Breast epithelium (tissue), 4 donors: ENCODE measurements around the gene MARVELD2. TPM values are rescaled to one million over a fixed set of nuclear protein-coding genes. Genes with fewer than 3 reads are reported as not detected.
A peak's percentile ranks its signal among the peaks of the same experiment; 100 is the strongest.

Experiments used
- DNase-seq, 2 donors: peaks; one replicate each; pipeline ENCODE4 v3.0.0-alpha.2; 2019; ENCODE audit warnings: low spot score in 2 of 2
- H3K27ac ChIP-seq, 2 donors: fragments of 200-600 bp; sonication (generic) in 1 of 2; one replicate each; pipeline ENCODE4 v1.5.1; 2016 to 2019; ENCODE audit warnings: mild to moderate bottlenecking in 1 of 2
- H3K27me3 ChIP-seq, 2 donors: fragments of 200-600 bp; sonication (generic) in 1 of 2; one replicate each; pipeline versions ENCODE4 v1.5.1 to v1.6.0; 2017 to 2019; ENCODE audit warnings: control low read depth in 1 of 2, mild to moderate bottlenecking in 1 of 2
- H3K36me3 ChIP-seq: fragments of 200-600 bp; one replicate; pipeline ENCODE4 v1.5.1; 2019
- H3K4me1 ChIP-seq, 2 donors: fragments of 200-600 bp; sonication (generic); one replicate each; pipeline ENCODE4 v1.5.1; 2016 to 2019; ENCODE audit warnings: control low read depth in 1 of 2
- H3K4me3 ChIP-seq, 3 donors: fragments of 200-600 bp; sonication (generic); 1 replicate in 2 of 3; 2 replicates in 1 of 3; pipeline ENCODE4 v1.5.1; 2016 to 2019; ENCODE audit warnings: mild to moderate bottlenecking in 3 of 3, moderate library complexity in 2 of 3
- H3K9me3 ChIP-seq, 2 donors: fragments of 200-600 bp; sonication (generic) in 1 of 2; one replicate each; pipeline ENCODE4 v1.5.1; 2016 to 2019; ENCODE audit warnings: control low read depth in 1 of 2
- POLR2A ChIP-seq: fragments of 450-650 bp; IDR thresholded peaks from one replicate; pipeline ENCODE4 v1.6.1; 2016; ENCODE audit warnings: antibody characterized with exemption, mild to moderate bottlenecking, moderate library complexity
- POLR2AphosphoS5 ChIP-seq, 3 donors: sonication (generic); formaldehyde crosslinking; IDR thresholded peaks; one replicate each; pipeline ENCODE4 v1.6.1; 2017; ENCODE audit warnings: antibody characterized with exemption in 3 of 3
- intact Hi-C: fragments of 100-400 bp; cut with DNase I; formaldehyde crosslinking; loops from one replicate; pipeline ENCODE4 v1.15.1; 2023; ENCODE audit warnings: low total_unique reads
- total RNA-seq, 3 donors: library from RNA; depleted of rRNA; stranded (reverse); fragments of >200 nt; gene quantifications; one replicate each; pipeline ENCODE4 v1.1.0, GENCODE V29; 2016
- TF ChIP-seq, protein P1 (sequence below), 3 donors: fragments of 450-650 bp; IDR thresholded peaks; one replicate each; pipeline ENCODE4 v1.5.1; 2016 to 2017; ENCODE audit warnings: antibody characterized with exemption in 3 of 3, mild to moderate bottlenecking in 3 of 3, moderate library complexity in 3 of 3

The MARVELD2 gene
- total RNA-seq, 3 donors from 2014 or later: 0.32 to 24.7 (median 11.1) TPM

DNA sequence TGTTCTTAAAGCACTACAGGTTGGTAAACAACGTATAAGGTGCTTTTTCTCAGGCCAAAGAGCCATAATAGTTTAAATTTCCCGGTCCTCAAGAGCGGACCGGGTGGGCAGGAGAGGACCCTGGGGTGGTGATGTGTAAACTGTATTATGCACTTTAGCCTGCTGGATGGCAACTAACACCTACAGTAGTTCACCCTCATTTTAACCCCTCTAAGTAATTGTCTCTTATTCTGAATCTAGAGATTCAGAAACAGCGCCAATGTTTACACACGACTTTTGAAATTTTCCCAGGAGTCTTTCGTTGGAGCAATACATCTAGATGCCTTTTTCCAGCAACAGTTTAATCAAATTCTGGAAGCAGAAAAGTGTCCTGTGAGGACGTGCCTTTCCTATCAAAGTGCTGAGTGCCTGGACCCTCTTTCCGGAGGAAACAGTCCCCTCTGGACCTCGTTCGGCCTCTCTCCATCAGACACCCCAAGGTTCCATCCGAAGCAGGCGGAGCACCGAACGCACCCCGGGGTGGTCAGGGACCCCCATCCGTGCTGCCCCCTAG, 77.0 kb downstream of the MARVELD2 start:
- Histone ChIP-seq H3K27me3 (no peaks in the 10 kb centered on the region), H3K9me3 (no peaks in the 10 kb centered on the region), H3K27ac (peak overlapping the region; percentile 94 to 95), H3K36me3 (no peaks in the 10 kb centered on the region), H3K4me3 (peak overlapping the region; percentile 47 to 94 (median 78)), H3K4me1 (no peaks in the 10 kb centered on the region)
- intact Hi-C loops: no loop called here
- no peak for DNase-seq
- TF ChIP-seq, protein P1, sequence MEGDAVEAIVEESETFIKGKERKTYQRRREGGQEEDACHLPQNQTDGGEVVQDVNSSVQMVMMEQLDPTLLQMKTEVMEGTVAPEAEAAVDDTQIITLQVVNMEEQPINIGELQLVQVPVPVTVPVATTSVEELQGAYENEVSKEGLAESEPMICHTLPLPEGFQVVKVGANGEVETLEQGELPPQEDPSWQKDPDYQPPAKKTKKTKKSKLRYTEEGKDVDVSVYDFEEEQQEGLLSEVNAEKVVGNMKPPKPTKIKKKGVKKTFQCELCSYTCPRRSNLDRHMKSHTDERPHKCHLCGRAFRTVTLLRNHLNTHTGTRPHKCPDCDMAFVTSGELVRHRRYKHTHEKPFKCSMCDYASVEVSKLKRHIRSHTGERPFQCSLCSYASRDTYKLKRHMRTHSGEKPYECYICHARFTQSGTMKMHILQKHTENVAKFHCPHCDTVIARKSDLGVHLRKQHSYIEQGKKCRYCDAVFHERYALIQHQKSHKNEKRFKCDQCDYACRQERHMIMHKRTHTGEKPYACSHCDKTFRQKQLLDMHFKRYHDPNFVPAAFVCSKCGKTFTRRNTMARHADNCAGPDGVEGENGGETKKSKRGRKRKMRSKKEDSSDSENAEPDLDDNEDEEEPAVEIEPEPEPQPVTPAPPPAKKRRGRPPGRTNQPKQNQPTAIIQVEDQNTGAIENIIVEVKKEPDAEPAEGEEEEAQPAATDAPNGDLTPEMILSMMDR (IDR thresholded peaks at IDR 0.05): no peak
- TF ChIP-seq POLR2A: no peak
- TF ChIP-seq POLR2AphosphoS5 (IDR thresholded peaks at IDR 0.05): no peak

DNA sequence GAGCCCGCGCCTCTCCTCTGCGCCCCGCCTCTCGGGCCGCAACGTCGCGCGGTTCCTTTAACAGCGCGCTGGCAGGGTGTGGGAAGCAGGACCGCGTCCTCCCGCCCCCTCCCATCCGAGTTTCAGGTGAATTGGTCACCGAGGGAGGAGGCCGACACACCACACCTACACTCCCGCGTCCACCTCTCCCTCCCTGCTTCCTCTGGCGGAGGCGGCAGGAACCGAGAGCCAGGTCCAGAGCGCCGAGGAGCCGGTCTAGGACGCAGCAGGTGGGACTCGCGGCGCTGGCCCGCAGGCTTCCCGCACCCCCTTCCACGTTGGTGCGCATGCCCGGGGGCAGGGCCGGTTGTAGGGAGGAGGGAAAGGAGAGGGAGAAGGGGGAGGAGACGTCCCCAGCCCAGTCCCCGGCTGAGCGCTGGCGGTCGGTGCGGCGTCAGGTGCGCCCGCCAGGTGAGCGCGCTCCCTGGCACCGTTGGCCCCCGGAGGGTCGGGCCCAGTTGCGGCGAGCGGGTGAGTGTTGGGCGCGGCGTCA, 77.5 kb downstream of the MARVELD2 start, which contains the start of gene OCLN:
Gene OCLN, plus strand, starts transcription at position 400 of the 532 bp plus-strand sequence. CDS start 11,455 bp downstream, outside the sequence.
- H3K27ac ChIP-seq: peak within 1 kb of the TSS; percentile 94 to 95
- TF ChIP-seq POLR2A (peak; percentile 40), POLR2AphosphoS5 (IDR thresholded peaks at IDR 0.05) (peak; percentile 22 to 91 (median 42))
- TF ChIP-seq, protein P1 (IDR thresholded peaks at IDR 0.05): peak in 1 of 3 donors; percentile 32
- no peaks in the 10 kb centered on the region for H3K36me3 ChIP-seq
- H3K4me1 ChIP-seq: no peaks in the 10 kb centered on the region
- H3K9me3 ChIP-seq: no peaks in the 10 kb centered on the region
- H3K4me3 ChIP-seq: peak within 1 kb of the TSS; percentile 47 to 94 (median 78)
- no peaks in the 10 kb centered on the region for H3K27me3 ChIP-seq
- peak; percentile 67 to 82 for DNase-seq
- intact Hi-C loops: no loop called here

DNA sequence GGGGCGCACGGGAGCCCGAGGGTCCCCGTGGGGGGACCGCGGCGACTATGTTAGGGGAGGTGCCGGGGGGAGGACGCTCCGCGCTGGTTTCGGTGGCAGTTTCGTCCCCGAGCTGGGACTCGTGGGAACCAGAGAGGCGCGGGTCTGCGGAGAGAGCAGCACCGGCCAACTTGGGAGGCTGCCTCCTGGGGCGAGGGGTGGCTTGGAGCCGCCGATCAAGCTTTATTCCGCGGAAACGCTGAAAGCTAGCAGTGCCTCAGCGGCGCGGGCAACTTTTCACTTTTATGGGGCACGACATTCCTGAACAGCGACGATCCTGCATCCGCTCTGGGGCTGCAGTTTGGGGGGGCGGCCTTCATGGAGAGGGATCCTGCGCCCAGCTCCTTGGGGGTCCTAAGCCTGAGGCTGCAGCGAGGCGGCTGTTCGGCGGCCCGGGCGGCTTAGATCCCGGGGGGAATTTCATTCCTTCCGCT, 78.0 kb downstream of the MARVELD2 start:
- peak overlapping the region; percentile 94 to 95 for H3K27ac ChIP-seq

DNA sequence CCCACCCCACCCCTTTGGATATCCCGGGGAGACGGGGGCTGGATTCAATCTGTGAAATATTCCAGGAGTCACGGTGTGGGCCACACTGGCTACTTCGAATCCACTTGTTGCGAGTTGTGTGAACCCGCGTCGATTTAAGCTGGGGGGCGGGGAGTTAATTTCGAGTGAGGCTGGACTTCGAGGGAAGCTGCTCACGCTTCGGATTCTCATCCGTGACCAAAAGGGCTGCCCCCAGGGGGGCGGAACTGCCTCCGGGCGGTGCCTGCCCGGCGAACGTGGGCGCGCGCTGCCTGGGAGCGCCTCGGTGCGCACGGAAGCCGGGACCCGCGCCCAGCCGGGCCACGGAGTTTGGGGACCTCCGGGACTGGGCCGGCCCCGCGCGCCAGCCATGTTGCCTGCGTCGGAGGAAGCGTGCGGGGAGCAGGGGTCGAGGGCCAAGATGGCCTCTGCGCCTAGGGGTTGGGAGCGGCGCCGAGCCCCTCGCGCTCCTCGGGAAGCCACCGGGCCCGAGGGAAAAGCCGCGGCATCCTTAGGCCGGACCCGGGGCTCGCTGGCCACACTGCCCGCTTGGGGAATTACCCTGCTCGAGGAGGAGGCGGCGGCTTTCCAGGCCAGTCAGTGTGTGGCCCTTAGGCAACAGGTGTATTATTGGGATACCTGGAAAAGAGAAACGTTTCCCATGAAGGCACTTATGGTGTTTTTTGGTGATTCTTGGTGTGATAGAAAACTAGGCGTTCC, 78.6 kb downstream of the MARVELD2 start:
- no peaks in the 10 kb centered on the region for H3K9me3 ChIP-seq
- peak overlapping the region; percentile 94 to 95 for H3K27ac ChIP-seq
- DNase-seq: peak in 1 of 2 donors; percentile 52
- H3K27me3 ChIP-seq: no peaks in the 10 kb centered on the region
- H3K36me3 ChIP-seq: no peaks in the 10 kb centered on the region
- intact Hi-C loops: no loop called here
- no peak for TF ChIP-seq POLR2A
- TF ChIP-seq, protein P1 (IDR thresholded peaks at IDR 0.05): no peak
- TF ChIP-seq POLR2AphosphoS5 (IDR thresholded peaks at IDR 0.05): no peak
- H3K4me3 ChIP-seq: peak overlapping the region; percentile 47 to 94 (median 78)
- no peaks in the 10 kb centered on the region for H3K4me1 ChIP-seq

More for the DNA sequence above, 78.0 kb downstream of the MARVELD2 start:
- Histone ChIP-seq H3K27me3 (no peaks in the 10 kb centered on the region), H3K4me3 (peak overlapping the region; percentile 47 to 94 (median 78)), H3K9me3 (no peaks in the 10 kb centered on the region), H3K4me1 (no peaks in the 10 kb centered on the region), H3K36me3 (no peaks in the 10 kb centered on the region)
- intact Hi-C loops: no loop called here
- TF ChIP-seq, protein P1 (IDR thresholded peaks at IDR 0.05): no peak
- TF ChIP-seq POLR2A: no peak
- no peak for TF ChIP-seq POLR2AphosphoS5 (IDR thresholded peaks at IDR 0.05)
- DNase-seq: peak in 1 of 2 donors; percentile 56

Other genes with a start within 250 kb of the MARVELD2 start
- 1 to 10 TPM; 5.6 to 9.4 (median 7.5) TPM for gene CCNB1, start 248.0 kb upstream of the MARVELD2 start, total RNA-seq
- 1 to 10 TPM; 2.6 to 6.1 (median 2.9) TPM for gene CENPH, start 225.5 kb upstream of the MARVELD2 start, total RNA-seq
- gene CDK7, start 180.2 kb upstream of the MARVELD2 start, total RNA-seq: 10 to 100 TPM; 13.4 to 28.7 (median 20.3) TPM
- gene CCDC125, start 82.3 kb upstream of the MARVELD2 start, total RNA-seq: 10 to 100 TPM in 2 of 3 donors, 1 to 10 TPM in 1; 6.6 to 18.4 (median 13.8) TPM
- 10 to 100 TPM; 19.5 to 35.8 (median 25.6) TPM for gene AK6, start 45.6 kb upstream of the MARVELD2 start, total RNA-seq
- gene TAF9, start 45.6 kb upstream of the MARVELD2 start, total RNA-seq: 10 to 100 TPM; 35.4 to 44.9 (median 38.3) TPM
- 10 to 100 TPM; 14.6 to 24.1 (median 14.7) TPM for gene RAD17, start 45.3 kb upstream of the MARVELD2 start, total RNA-seq
- gene OCLN, start 77.7 kb downstream of the MARVELD2 start, total RNA-seq: 10 to 100 TPM in 2 of 3 donors, under 1 TPM in 1; 0.48 to 85.6 (median 35.7) TPM
- 10 to 100 TPM; 22.4 to 35.1 (median 28.8) TPM for gene GTF2H2C, start 145.1 kb downstream of the MARVELD2 start, total RNA-seq